ENCODE results near the gene SPC24.

DNA sequence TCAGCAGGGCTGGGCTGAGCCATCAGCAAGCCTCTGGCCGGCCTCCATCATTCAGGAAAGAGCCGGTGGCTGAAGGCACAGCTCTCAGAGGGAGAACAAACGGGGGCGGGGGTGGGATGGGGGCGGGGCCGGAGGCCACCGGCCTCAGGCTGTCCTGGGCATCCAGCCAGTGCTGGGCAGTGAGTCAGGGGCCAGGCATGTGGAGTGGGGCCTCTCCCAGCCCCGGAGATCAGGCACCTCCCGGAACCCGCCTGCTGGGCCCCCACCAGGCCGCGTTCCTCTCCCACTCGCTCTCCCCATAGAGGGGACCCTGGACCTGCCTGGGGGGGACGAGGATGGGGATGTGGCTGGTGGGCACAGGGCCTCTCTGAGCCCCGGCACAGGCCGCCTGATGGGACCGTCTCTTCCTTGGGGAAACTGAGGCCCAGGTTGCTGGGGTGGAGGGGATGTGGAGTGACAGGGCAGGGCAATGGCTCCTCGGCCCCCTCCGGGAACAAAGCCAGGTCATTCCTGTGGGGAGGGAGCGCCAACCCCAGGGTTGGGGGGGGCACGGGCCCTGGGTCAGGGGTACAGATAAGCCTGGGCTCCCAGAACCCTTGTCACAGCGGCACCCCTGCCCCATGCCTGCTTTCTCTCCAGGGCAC, 12.9 kb downstream of the SPC24 start:
- peak; percentile 13; the same call in 1 of the 2 replicates for TF ChIP-seq POLR2AphosphoS5 (IDR thresholded peaks at IDR 0.05; ENCODE audit: low read depth, low read length)
- no peak; the same call in 1 of the 2 replicates for TF ChIP-seq SIN3A (IDR thresholded peaks at IDR 0.05; ENCODE audit: borderline replicate concordance, insufficient read depth, low read length)
